SU-DHL-6 (cell line): Measurements from ENCODE around the gene ZNF154.

ENCODE experiments used
- H2AFZ ChIP-seq: fragments of 200-600 bp; sonication (generic); 2 replicates; pipeline ENCODE4 v1.6.1; 2014; ENCODE audit warnings: low read depth, mild to moderate bottlenecking, moderate library complexity, mixed read lengths, antibody characterized with exemption, low read length; ENCODE audit not compliant: severe bottlenecking
- H3F3A ChIP-seq: fragments of 200-600 bp; shearing (Covaris generic); 2 replicates; pipeline ENCODE4 v1.6.0; 2016; ENCODE audit warnings: antibody characterized with exemption, mild to moderate bottlenecking; ENCODE audit not compliant: insufficient read depth
- H3K27ac ChIP-seq: fragments of 200-600 bp; sonication (generic); 2 replicates; pipeline ENCODE4 v1.5.1; 2016; ENCODE audit warnings: low read depth, mild to moderate bottlenecking, low read length, moderate library complexity, mixed read lengths
- H3K27me3 ChIP-seq: fragments of 200-600 bp; sonication (generic), shearing (Covaris generic); 2 replicates; pipeline ENCODE4 v1.6.0; 2014; ENCODE audit warnings: mild to moderate bottlenecking, low read length
- H3K36me3 ChIP-seq: fragments of 200-600 bp; sonication (generic); 2 replicates; pipeline ENCODE4 v1.6.1; 2014; ENCODE audit warnings: mild to moderate bottlenecking, low read length, mixed read lengths
- H3K4me2 ChIP-seq: fragments of 300-600, 200-600 bp; shearing (Covaris generic), sonication (generic); 2 replicates; pipeline ENCODE4 v1.6.0; 2014; ENCODE audit warnings: low read length, low read depth, mild to moderate bottlenecking; ENCODE audit not compliant: poor library complexity, severe bottlenecking
- H3K4me3 ChIP-seq: fragments of 200-600 bp; sonication (generic); 2 replicates; pipeline ENCODE4 v1.5.1; 2014; ENCODE audit warnings: antibody characterized with exemption, low read length, mild to moderate bottlenecking, mixed read lengths; ENCODE audit not compliant: insufficient read depth, poor library complexity, severe bottlenecking
- H3K79me2 ChIP-seq: fragments of 200-600 bp; sonication (generic); 2 replicates; pipeline ENCODE4 v1.6.1; 2014; ENCODE audit warnings: mild to moderate bottlenecking, low read length, moderate library complexity; ENCODE audit not compliant: insufficient read depth
- H3K9ac ChIP-seq: fragments of 200-600 bp; sonication (generic); 2 replicates; pipeline ENCODE4 v1.7.0; 2014; ENCODE audit warnings: mild to moderate bottlenecking, low read length
- H3K9me2 ChIP-seq: fragments of 200-600 bp; sonication (generic); replicated peaks from 2 replicates; pipeline ENCODE4 v1.6.1; 2014; ENCODE audit warnings: low read length; ENCODE audit not compliant: insufficient read depth
- H3K9me3 ChIP-seq: fragments of 200-600 bp; sonication (generic); 2 replicates; pipeline ENCODE4 v1.6.1; 2014; ENCODE audit warnings: low read length, mixed read lengths; ENCODE audit not compliant: insufficient read depth
- H4K20me1 ChIP-seq: fragments of 200-600 bp; sonication (generic); 2 replicates; pipeline ENCODE4 v1.6.1; 2014; ENCODE audit warnings: low read depth, mild to moderate bottlenecking, antibody characterized with exemption, low read length, moderate library complexity, mixed read lengths
- EZH2phosphoT487 ChIP-seq: fragments of 200-600 bp; sonication (generic), shearing (Covaris generic); conservative IDR thresholded peaks from 2 replicates; pipeline ENCODE4 v1.6.1; 2018; ENCODE audit warnings: mild to moderate bottlenecking, antibody characterized with exemption, low read length, moderate library complexity, mixed read lengths
- TF ChIP-seq, protein P1 (sequence below): fragments of 200-600 bp; sonication (generic); IDR thresholded peaks from one replicate; pipeline ENCODE4 v1.5.1; 2017; ENCODE audit warnings: antibody characterized with exemption, mild to moderate bottlenecking, low read length, moderate library complexity; ENCODE audit not compliant: insufficient read depth, poor library complexity, severe bottlenecking

ZNF154 gene

GRCh38 chr19:57709616-57710015 lies 612 bp upstream of the ZNF154 start:
- H3K9me3 ChIP-seq = no peaks in the 10 kb centered on the region
- no peak overlapping the region for H3K4me2 ChIP-seq
- H3K79me2 ChIP-seq = no peaks in the 10 kb centered on the region
- TF ChIP-seq, protein P1, sequence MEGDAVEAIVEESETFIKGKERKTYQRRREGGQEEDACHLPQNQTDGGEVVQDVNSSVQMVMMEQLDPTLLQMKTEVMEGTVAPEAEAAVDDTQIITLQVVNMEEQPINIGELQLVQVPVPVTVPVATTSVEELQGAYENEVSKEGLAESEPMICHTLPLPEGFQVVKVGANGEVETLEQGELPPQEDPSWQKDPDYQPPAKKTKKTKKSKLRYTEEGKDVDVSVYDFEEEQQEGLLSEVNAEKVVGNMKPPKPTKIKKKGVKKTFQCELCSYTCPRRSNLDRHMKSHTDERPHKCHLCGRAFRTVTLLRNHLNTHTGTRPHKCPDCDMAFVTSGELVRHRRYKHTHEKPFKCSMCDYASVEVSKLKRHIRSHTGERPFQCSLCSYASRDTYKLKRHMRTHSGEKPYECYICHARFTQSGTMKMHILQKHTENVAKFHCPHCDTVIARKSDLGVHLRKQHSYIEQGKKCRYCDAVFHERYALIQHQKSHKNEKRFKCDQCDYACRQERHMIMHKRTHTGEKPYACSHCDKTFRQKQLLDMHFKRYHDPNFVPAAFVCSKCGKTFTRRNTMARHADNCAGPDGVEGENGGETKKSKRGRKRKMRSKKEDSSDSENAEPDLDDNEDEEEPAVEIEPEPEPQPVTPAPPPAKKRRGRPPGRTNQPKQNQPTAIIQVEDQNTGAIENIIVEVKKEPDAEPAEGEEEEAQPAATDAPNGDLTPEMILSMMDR = no peak
- no peak for TF ChIP-seq EZH2phosphoT487
- H3K27ac ChIP-seq = no peak overlapping the region
- no peak overlapping the region for H2AFZ ChIP-seq
- H3K27me3 ChIP-seq = no peaks in the 10 kb centered on the region
- H3K4me3 ChIP-seq = no peak overlapping the region
- no peaks in the 10 kb centered on the region for H3K9me2 ChIP-seq
- no peak overlapping the region for H3K9ac ChIP-seq
- no peaks in the 10 kb centered on the region for H3F3A ChIP-seq
- no peaks in the 10 kb centered on the region for H3K36me3 ChIP-seq
- H4K20me1 ChIP-seq = no peaks in the 10 kb centered on the region

GRCh38 chr19:57706346-57706745 lies 2.7 kb downstream of the ZNF154 start:
- Histone ChIP-seq H4K20me1 (no peaks in the 10 kb centered on the region), H3K4me3 (no peak overlapping the region), H2AFZ (no peak overlapping the region), H3K79me2 (no peaks in the 10 kb centered on the region), H3K36me3 (no peaks in the 10 kb centered on the region), H3K9me2 (no peaks in the 10 kb centered on the region), H3K27me3 (no peaks in the 10 kb centered on the region), H3K27ac (no peak overlapping the region), H3K9me3 (peaks cover 3% of the 10 kb centered on the region; the same call in 1 of the 2 replicates), H3K4me2 (no peak overlapping the region), H3F3A (no peaks in the 10 kb centered on the region), H3K9ac (no peak overlapping the region)
- TF ChIP-seq, protein P1 = no peak
- TF ChIP-seq EZH2phosphoT487 = no peak

GRCh38 chr19:57701625-57702024 lies 7.4 kb downstream of the ZNF154 start:
- Histone ChIP-seq H2AFZ (no peak overlapping the region), H3K4me3 (no peak overlapping the region), H3K9me2 (no peaks in the 10 kb centered on the region), H3K9me3 (peaks cover 7% of the 10 kb centered on the region; the same call in 1 of the 2 replicates), H3K4me2 (no peak overlapping the region), H3K27me3 (no peaks in the 10 kb centered on the region), H3K27ac (no peak overlapping the region), H3K36me3 (no peaks in the 10 kb centered on the region), H3F3A (no peaks in the 10 kb centered on the region), H3K79me2 (no peaks in the 10 kb centered on the region), H3K9ac (no peak overlapping the region), H4K20me1 (no peaks in the 10 kb centered on the region)
- TF ChIP-seq EZH2phosphoT487 = no peak
- TF ChIP-seq, protein P1 = no peak
